HL-60/S4 (cell line): ENCODE data around the gene EXOC7.

ENCODE experiments used
- in situ Hi-C: fragments of 300-500 bp; cut with MboI; formaldehyde crosslinking; loops from 2 replicates; pipeline ENCODE4 v1.14.3; 2022; ENCODE audit warnings: low sequenced_read_pairs

Gene EXOC7

DNA sequence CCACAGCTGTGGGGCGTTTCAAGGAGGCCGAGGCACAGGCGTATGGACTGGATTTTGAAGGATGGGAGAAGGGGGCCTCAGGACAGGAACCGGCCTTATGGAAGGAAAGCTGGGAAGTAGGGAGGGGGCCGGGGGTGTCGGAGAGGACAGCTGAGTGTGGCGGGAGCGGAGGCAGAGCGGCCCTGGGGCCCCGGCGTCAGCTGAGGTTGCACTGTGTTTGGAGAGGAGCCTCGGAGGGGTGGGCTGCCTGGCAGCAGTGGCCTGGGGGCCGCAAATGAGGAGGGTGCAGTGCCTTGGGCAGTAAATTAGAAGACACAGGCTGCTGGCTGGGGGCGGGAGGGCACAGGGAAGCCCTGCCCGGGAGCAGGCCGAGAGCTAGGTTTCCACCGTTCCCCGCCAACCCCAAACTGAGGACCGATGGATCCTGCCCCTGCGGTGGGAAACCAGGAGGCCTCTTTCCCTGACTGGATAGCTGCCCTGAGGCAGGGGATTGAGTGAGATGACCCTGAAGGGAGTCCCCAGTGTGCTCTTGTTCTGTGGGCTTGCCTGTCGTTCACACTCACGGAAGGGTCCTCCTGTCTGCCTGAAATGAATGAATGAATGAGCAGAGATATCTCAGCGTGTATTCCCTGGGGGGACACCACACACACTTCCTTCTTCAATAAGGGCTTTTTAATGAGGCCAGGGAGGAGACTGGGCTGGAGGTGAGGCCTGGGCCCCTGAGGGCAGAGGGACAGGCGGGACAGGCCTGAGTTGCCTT, 19.0 kb upstream of the EXOC7 start:
- in situ Hi-C loops: loop anchor here (25.0 kb wide), 1 partner anchor 265 kb away; the partner anchor contains the start of gene SPHK1

DNA sequence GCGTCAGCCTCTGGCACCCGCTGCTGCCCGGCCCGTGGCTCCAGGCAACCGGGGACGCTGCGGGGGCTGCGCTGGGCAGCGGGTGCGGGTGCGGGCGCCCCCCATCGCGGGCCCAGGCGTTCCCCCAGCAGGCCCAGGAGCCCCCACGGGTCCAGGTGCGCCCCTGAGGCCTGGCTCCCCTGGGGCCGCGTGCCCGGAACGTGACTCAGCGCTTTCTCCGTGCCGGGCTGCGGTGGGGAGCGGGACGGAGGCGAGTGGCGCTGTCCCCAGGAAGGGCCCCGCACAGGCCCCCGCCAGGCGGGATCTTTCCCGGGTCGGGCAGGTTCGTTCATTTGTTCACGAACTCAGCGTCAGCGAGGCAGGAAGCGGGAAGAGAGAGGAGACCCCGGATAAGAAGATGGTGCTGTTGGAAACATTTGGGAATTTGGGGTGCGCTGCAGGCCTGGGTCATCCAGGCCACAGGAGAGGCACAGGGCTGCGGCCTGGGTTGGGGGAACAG, 18.4 kb upstream of the EXOC7 start:
- in situ Hi-C loops: loop anchor here (25.0 kb wide), 1 partner anchor 265 kb away; the partner anchor contains the start of gene SPHK1

DNA sequence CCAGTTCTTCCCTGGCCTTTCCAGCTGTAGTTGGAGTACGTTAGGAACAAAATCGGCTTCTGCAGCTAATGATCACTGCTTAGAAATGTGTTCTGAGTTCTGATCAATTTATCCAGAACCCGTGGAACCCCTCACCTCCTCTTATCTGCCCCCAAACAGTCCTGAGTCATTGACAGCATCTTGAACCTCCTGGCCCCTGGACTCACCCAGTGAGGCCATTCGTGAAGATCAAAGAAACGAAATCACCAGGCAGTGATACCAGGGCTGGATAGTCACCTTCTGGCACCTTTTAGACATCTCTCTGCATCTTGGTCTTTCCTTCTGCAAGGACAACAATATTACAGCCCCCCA, 17.0 kb upstream of the EXOC7 start:
- in situ Hi-C loops: loop anchor here (25.0 kb wide), 1 partner anchor 267 kb away; the partner anchor contains the start of gene SPHK1

DNA sequence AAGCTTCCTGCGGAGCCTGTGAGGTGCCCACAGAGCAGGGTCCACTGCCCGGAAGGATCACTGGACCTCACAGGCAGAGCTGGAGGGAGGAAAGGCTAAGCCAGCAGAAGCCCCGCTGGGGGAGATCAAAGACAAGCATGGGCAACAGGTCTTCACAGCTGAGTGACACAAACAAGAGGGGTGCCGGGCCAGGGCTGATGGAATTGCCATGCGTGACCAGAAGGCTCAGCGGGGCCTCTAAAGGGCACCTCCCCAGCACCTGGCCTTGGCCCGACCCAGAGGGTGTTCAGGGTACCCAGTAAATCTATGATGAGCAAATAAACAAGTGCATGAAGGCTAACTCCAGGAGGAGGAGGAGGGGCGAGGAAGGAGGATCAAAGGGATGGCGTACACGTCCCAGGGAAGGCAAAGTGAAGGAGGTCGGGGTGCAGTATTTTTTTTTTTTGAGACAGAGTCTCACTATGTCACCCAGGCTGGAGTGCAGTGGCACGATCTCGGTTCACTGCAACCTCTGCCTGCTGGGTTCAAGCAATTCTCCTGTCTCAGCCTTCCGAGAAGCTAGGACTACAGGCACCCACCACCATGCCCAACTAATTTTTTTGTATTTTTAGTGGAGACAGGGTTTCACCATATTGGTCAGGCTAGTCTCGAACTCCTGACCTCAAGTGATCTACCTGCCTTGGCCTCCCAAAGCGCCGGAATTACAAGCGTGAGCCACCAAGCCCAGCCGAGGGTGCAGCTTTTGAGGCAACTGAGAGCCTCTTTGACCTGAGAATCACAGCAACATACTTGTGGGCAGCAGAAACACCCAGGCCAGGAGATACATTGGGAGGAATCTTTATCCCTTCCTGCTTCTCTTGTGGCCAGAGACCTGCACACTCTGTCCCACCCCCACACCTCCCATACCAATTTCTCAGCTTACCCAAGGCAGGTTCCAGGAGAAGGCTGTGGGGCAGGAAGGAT, 16.1 kb upstream of the EXOC7 start:
- in situ Hi-C loops: loop anchor here (25.0 kb wide), 1 partner anchor 268 kb away; the partner anchor contains the start of gene SPHK1

DNA sequence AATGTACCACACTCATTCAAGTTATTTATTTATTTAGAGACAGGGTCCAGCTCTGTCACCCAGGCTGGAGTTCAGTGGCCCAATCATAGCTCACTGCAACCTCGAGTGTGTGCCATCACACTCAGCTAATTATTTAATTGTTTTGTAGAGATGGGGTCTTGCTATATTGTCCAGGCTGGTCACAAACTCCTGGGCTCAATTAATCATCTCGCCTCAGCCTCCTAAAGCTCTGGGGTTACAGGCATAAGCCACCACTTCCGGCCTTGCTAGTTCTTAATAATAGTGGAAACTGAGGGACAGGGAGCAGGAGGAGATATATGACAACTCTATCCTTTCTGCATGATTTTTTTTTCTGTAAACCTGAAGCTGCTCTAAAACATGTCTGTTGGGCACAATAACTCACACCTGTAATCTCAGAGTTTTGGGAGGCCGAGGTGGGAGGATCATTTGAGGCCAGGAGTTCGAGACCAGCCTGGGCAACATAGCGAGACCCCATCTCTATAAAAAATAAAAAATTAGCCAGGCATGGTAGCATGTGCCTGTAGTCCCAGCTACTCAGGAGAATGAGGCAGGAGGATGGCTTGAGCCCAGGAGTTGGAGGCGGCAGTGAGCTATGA, 11.7 kb upstream of the EXOC7 start:
- in situ Hi-C loops: loop anchor here (25.0 kb wide), 1 partner anchor 272 kb away; the partner anchor contains the start of gene SPHK1

DNA sequence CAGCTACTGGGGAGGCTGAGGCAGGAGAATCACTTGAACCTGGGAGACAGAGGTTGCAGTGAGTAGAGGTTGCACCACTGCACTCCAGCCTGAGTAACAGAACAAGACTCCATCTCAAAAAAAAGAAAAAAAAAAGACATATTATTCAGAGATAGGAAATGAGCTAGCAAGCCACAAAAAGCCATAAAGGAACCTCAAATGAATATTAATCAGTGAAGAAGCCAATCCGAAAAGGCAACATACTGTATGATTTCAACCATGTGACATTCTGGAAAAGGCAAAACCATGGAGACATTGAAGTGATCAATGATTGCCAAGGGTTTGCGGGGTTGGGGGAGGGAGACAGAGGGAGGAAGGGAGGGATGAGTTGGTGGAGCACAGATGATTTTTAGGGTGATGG, 8.4 kb upstream of the EXOC7 start:
- in situ Hi-C loops: loop anchor here (25.0 kb wide), 1 partner anchor 275 kb away; the partner anchor contains the start of gene SPHK1

DNA sequence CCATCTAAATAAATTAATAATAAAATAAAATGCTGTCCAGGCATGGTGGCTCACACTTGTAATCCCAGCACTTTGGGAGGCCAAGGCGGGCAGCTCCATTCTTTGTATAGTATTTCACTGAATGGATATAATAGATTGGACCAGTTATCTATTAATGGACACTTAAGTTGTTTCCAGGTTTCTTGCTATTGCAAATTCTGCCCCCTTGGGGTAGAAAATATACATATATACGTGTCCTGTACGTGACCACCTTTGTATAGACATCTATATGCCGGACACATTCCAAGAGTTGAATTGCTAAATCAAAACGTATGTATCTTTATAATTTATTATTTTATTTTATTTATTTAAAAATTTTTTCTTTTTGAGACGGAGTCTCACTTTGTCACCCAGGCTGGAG, 3.9 kb upstream of the EXOC7 start:
- in situ Hi-C loops: loop anchor here (25.0 kb wide), 1 partner anchor 280 kb away; the partner anchor contains the start of gene SPHK1

DNA sequence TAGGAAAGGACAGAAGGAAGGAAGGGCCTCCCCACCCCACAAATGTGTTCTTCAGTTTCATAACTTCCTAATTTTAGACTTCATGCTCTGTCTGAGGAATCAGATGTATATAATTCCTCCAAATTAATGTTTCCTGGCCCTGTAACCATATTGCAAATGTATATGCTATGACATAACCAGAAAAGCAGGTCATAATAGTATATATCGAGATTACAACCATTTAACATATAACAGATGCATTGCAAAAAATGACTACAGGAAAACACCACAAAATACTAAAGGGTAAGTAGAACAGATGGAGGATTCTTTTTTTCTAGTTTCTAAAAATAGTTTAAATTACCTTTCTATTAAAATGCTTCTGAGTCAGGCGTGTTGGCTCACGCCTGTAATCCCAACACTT, 3.1 kb upstream of the EXOC7 start:
- in situ Hi-C loops: loop anchor here (25.0 kb wide), 1 partner anchor 281 kb away; the partner anchor contains the start of gene SPHK1

DNA sequence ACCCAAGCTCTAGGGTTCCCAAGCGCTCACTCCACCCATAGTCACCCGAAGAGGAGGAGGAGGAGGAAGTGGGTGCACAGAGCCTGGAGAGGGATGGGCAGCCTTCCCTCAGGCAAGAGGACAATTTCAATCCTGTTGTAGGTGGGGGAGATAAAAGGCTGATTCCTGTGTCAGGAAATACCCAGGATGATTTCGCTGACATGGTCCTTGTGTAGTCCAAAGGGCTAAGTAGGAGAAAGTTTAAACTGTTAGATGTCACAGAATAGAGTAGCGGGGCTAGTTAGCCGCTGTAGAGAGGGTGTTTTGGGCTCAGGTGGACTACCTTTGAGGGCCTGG, 1.3 kb upstream of the EXOC7 start:
- in situ Hi-C loops: loop anchor here (25.0 kb wide), 1 partner anchor 282 kb away; the partner anchor contains the start of gene SPHK1

DNA sequence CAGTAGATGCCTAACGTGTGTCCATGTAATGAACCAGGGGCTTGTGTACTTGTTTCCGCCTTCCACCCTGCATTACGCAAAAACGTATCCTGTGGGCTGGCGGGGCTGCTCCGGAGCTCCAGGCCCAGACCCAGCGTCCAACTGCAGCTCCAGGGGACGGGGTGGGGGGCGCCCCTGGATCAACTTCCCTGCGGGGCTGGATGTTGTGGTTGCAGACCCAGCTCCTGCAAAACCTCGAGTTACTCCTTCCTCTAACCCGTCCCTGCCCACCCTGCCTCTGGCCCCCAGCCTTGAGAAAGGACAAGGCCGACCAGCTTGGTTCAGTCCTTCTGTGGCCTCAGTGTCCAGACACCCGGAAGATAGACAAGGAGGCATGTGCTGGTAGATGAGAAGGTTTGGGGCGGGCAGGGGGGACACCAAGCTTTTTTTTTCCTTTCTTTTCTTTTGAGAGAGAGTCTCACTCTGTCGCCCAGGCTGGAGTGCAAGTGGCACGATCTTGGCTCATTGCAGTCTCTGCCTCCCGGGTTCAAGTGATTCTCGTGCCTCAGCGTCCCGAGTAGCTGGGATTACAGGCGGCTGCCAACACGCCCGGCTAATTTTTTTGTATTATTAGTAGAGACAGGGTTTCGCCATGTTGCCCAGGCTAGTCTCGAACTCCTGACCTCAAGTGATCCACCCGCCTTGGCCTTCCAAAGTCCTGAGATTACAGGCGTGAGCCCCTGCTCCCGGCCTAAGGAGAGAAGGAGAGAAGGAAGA, 731 bp upstream of the EXOC7 start:
- in situ Hi-C loops: loop anchor here (25.0 kb wide), 1 partner anchor 283 kb away; the partner anchor contains the start of gene SPHK1

DNA sequence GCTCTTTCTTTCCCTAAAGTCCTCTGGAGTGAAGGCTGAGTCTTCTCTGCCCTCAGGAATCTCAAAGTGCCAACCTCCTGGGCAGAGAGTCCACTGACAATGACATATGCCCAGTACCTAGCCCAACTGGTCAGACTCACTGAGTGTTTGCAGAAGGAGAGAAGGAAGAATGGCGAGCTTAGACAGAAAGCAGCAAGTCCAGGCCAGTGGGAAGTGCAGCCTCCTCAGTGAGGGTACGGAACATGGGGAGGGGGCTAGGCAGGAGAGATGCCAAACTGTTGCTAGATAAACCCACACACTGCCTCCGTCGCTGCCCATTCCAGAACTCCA, 678 bp downstream of the EXOC7 start:
- in situ Hi-C loops: loop anchor here (25.0 kb wide), 1 partner anchor 284 kb away; the partner anchor contains the start of gene SPHK1

DNA sequence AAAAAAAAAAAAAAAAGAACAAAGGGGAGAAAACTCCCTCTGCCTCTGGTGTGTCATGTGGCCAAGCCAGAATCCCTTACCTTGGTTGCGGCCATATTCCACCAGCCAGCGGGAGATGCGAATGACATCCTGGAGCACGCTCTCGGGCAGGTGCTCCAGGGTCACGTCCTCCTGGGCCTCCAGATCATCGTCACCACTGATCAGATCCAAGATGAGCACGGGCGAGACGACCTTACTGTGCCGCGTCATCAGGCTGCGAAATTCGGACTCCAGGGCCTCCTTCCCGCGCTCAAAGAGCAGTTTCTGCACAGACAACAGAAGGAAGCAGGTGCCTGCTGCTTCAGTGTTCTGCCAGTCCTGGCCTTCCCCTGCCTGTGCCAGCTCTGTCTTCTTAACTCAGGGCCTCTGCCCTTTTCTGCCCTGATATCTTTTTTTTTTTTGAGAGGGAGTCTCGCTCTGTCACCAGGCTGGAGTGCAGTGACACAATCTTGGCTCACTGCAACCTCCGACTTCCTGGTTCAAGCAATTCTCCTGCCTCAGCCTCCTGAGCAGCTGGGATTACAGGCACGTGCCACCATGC, 5.8 kb downstream of the EXOC7 start:
- in situ Hi-C loops: no loop called here

DNA sequence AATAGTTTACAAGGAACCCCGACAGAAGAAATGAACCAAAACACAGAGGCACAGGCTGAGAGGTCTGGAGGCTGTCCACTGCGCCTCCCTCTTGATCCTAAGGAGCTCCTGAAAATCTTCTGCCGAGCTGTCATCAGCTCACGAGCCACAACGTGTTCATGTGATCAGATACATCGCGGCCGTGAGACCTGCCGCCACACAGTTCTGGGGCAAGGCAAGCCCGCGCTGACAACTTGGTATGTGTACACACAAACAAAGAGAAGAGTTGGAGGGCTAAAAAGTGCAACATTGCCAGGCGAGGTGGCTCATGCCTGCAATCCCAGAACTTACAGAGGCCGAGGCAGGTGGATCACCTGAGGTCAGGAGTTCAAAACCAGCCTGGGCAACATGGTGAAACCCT, 7.6 kb downstream of the EXOC7 start:
- in situ Hi-C loops: no loop called here

DNA sequence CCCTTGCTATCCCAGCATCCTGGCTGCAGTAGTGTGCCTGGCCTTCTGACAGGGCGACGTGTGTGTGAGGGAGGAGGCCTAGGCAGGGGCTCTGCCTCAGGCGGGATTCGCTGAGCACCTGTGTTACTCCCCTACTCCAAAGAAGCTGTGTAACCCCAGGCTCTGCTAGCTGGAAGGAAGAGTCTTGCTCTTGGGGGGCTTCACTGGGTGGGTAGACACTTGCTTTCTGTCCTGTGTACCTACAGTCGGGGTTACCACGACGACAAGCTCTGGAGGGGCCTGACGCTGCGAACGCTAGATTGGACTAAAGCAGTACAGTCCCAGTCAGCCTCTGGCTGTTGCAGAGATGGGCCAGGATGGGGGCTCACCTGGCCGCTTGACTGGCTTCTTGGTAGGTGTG, 9.5 kb downstream of the EXOC7 start:
- in situ Hi-C loops: no loop called here

DNA sequence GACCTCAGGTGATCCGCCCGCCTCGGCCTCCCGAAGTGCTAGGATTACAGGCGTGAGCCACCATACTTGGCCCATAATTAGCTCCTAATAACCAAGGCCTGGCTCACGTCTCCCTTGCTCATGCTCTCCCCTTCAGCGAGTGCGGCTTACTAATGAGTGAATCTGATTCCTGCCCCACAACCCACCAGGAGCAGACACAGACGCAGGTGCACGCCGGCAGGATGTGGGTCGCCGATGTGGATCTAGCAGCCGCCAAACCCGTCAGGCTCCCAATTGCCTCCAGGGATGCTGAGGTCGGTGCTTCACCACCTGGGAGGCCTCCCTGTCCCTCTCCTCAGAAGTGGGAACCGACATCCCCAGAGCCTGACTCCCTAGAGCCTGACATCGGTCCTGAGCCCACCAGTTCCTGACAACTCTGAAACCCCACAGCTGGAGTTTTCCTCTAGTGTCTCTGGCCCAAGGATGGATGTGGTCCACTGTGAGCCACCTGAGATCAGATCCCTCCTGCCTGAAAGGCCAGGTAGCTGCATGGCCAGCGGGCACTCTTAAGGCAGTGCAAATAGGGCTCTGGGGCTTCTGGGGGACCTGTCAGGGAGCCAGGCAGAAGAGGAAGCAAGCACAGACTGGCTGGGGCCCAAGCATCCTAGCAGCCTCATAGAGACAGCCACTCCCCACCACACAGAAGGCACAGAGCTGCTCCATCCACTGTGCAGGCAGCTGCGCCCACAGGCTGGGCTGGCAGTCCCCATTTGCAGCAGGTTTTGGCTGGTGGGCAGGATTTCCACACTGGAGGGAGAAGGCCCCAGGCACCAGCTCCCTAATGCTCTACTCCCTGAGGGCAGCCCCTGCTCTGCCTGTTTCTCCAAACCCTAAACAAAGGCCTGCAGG, 10.8 kb downstream of the EXOC7 start:
- in situ Hi-C loops: no loop called here

DNA sequence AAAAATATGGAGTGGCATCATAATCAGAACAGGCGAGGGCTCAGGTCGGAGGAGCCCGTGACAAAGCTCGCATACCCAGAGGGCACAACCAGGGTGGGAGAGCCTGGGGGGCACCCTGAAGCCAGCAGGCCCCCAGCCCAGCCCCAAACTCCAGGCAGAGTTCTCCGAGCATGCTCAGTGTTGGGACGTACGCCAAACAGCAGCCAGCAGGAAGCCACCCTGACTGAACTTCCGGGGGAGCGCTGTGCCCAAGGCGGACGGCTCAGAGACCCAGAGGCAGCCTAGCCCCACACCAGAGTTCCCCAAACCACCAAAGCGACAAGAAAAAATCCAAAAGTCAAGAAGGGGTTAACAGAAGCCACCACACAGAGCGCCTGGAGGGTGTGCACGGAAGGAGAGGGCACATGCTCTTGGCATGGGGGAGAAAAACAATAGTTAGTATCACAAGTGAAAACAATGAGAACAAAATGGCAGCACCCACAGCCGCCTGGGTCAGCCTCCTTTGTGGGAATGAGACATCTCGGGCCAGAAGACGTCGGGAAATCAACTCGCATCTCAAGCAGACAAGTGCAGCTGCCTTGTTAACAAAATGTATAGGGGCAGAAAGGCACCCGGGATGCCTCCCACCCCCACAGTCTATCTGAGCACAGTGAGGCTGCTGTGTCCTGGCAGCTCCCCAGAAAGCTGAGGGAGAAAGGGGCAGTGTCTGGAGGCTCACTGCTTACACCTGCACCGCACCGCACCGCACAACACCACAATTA, 11.9 kb downstream of the EXOC7 start:
- in situ Hi-C loops: no loop called here

DNA sequence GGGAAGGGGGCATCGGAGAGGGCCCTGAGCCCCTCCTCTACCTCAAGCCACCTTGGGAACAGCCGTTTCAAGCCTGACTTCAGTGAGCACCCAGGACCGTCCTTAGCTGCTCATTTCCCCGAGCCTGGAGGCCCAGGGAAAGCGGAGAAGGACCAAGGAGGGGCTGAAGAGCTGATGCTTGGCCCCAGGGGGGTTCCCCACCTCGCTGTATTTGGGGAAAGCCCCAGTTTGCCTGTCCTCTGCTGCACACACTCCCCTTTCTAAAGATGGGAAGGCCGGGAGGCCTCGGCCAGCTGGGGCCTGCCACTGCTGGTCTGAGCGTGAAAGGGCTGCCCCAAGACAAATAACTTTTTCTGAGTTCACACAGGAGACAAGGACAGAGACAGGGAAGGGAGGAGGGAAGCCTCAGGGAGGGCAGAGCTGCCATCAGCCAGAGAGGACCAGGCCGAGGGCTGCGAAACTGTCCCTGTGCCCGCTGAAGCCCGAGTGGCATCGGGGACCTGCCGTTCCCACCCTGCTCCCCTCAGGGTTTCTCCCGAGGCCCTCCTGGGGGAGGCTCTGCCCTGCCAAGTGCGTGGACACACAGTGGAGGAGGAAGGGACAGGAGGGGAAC, 13.0 kb downstream of the EXOC7 start:
- in situ Hi-C loops: no loop called here
